Measurements from ENCODE around the gene TXNDC2.

DNA sequence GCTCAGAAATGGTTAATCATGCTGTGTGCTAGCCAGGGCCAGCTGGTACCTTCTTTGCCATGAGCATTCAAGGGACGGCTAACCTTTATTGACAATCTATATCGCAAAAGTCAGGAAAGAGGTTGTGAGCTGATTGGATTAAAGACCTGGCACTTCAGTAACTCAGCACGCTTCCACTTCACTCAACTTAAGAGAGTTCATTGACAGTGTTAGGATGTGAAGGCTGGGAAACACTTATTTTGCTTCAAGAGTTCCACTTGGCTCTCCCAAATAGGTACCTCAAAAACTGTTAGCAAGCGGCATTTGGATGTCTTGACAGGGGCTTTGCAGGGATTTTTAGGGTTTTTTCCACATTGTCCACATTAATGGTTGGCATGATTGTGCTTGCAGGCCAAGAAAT lies 25.1 kb upstream of the TXNDC2 start:
- TF ChIP-seq, protein P1, sequence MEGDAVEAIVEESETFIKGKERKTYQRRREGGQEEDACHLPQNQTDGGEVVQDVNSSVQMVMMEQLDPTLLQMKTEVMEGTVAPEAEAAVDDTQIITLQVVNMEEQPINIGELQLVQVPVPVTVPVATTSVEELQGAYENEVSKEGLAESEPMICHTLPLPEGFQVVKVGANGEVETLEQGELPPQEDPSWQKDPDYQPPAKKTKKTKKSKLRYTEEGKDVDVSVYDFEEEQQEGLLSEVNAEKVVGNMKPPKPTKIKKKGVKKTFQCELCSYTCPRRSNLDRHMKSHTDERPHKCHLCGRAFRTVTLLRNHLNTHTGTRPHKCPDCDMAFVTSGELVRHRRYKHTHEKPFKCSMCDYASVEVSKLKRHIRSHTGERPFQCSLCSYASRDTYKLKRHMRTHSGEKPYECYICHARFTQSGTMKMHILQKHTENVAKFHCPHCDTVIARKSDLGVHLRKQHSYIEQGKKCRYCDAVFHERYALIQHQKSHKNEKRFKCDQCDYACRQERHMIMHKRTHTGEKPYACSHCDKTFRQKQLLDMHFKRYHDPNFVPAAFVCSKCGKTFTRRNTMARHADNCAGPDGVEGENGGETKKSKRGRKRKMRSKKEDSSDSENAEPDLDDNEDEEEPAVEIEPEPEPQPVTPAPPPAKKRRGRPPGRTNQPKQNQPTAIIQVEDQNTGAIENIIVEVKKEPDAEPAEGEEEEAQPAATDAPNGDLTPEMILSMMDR (IDR thresholded peaks at IDR 0.05): no peak
- TF ChIP-seq POLR2A (IDR thresholded peaks at IDR 0.05): no peak
